SH-SY5Y (cell line): Measurements from ENCODE around the gene MRPL40.

Experiments
- GATA2 ChIP-seq: IDR thresholded peaks from 2 replicates; pipeline ENCODE4 v1.6.1; 2011; ENCODE audit warnings: mild to moderate bottlenecking, low read depth, low read length
- GATA3 ChIP-seq: IDR thresholded peaks from 2 replicates; pipeline ENCODE4 v1.6.1; 2011; ENCODE audit warnings: low read depth, mild to moderate bottlenecking, low read length, moderate library complexity

DNA sequence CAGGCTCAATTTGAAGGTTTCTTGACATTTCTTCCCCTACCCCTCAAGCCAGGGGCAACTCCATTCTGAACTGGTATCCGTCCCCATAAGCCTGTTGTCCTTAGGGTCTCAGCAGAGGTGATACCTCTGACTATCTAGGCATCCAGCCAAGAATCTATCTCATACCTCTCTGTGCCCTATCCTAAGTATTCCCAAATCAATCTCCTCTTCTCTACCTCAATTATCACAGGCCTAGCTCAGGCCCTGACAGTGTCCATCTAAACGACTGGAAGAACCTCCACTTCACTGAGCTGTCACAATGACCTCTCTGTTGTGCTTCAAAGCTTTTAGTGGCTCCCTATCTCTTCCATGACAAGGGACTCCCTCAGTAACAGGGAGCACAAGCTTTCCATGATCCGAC lies 27.7 kb upstream of the MRPL40 start:
- TF ChIP-seq GATA2 (no peak), GATA3 (no peak)
